22Rv1 (cell line): Measurements from ENCODE around the gene RAET1G.

Experiments
- CTCF ChIP-seq: fragments of 450-650 bp; IDR thresholded peaks from 2 replicates; pipeline ENCODE4 v1.5.1; 2017; ENCODE audit warnings: mild to moderate bottlenecking
- ZFX ChIP-seq: fragments of 450-650 bp; IDR thresholded peaks from 2 replicates; pipeline ENCODE4 v1.6.1; 2017; ENCODE audit warnings: antibody characterized with exemption, borderline replicate concordance

GRCh38 chr6:149885888-149886287, 37.0 kb downstream of the RAET1G start:
- TF ChIP-seq CTCF (no peak), ZFX (no peak)
